Common myeloid progenitor, CD34-positive (primary cell): ENCODE results near the gene CHIT1.

ENCODE experiments used
- CTCF ChIA-PET: fragments of 350-600 bp; sonication (Branson Sonifier 250); formaldehyde crosslinking; loops from one replicate; lab custom pipeline; 2021; ENCODE audit warnings: antibody characterized with exemption; lab: Charles Lee
- POLR2A ChIA-PET: fragments of 350-600 bp; sonication (Branson Sonifier 250); formaldehyde crosslinking; loops from one replicate; lab custom pipeline; 2021; ENCODE audit warnings: antibody characterized with exemption; lab: Charles Lee
- DNase-seq, 3 donors: peaks; one replicate each; pipeline versions ENCODE4 v3.0.0 to v3.0.0-alpha.2; 2013
- H3K27ac ChIP-seq, 2 experiments: 1 replicate in 1 of 2; 2 replicates in 1 of 2; pipeline ENCODE4 v1.7.0; 2013; ENCODE audit warnings: inconsistent platforms in 2 of 2, low read length in 2 of 2, mild to moderate bottlenecking in 2 of 2, low read depth in 1 of 2, moderate library complexity in 1 of 2; ENCODE audit not compliant: severe bottlenecking in 2 of 2, insufficient read depth in 1 of 2, poor library complexity in 1 of 2
- H3K27me3 ChIP-seq, 5 experiments: replicated peaks in 2 of 5; 1 replicate in 3 of 5; 2 replicates in 2 of 5; pipeline versions ENCODE4 v1.6.1 to v1.7.0; 2013; ENCODE audit warnings: low read length in 4 of 5, mild to moderate bottlenecking in 2 of 5, moderate library complexity in 2 of 5, inconsistent platforms in 1 of 5; ENCODE audit not compliant: insufficient read depth in 5 of 5, control insufficient read depth in 4 of 5
- H3K36me3 ChIP-seq, 4 experiments: 1 replicate in 2 of 4; 2 replicates in 2 of 4; pipeline versions ENCODE4 v1.6.1 to v1.7.0; 2013; ENCODE audit warnings: low read length in 3 of 4, control low read depth in 1 of 4, mild to moderate bottlenecking in 1 of 4; ENCODE audit not compliant: control insufficient read depth in 4 of 4, insufficient read depth in 4 of 4
- H3K4me1 ChIP-seq, 4 experiments: 1 replicate in 3 of 4; 2 replicates in 1 of 4; pipeline versions ENCODE4 v1.6.1 to v1.7.1; 2013; ENCODE audit warnings: low read length in 3 of 4, mild to moderate bottlenecking in 3 of 4, control low read depth in 1 of 4, inconsistent platforms in 1 of 4, moderate library complexity in 1 of 4; ENCODE audit not compliant: control insufficient read depth in 4 of 4, insufficient read depth in 4 of 4; ENCODE audit errors: control extremely low read depth in 1 of 4
- H3K4me3 ChIP-seq, 7 experiments: 1 replicate in 4 of 7; 2 replicates in 3 of 7; pipeline versions ENCODE4 v1.5.1 to v1.7.0; 2013; ENCODE audit warnings: mild to moderate bottlenecking in 7 of 7, low read length in 6 of 7, moderate library complexity in 6 of 7, inconsistent platforms in 2 of 7, low read depth in 2 of 7, control low read depth in 1 of 7; ENCODE audit not compliant: insufficient read depth in 4 of 7, control insufficient read depth in 1 of 7; ENCODE audit errors: extremely low read depth in 1 of 7
- H3K9me3 ChIP-seq, 5 experiments: 1 replicate in 4 of 5; 2 replicates in 1 of 5; pipeline versions ENCODE4 v1.6.1 to v1.7.1; 2013; ENCODE audit warnings: low read length in 4 of 5, mild to moderate bottlenecking in 2 of 5, inconsistent platforms in 1 of 5, low read depth in 1 of 5, moderate library complexity in 1 of 5; ENCODE audit not compliant: control insufficient read depth in 4 of 5, insufficient read depth in 2 of 5; ENCODE audit errors: control extremely low read depth in 1 of 5
- WGBS: methylation state at CpG from one replicate; pipeline ENCODE4 v1.1.5; 2013; ENCODE audit not compliant: insufficient coverage; 5-methylcytosine and 5-hydroxymethylcytosine counted together

The CHIT1 gene

DNA sequence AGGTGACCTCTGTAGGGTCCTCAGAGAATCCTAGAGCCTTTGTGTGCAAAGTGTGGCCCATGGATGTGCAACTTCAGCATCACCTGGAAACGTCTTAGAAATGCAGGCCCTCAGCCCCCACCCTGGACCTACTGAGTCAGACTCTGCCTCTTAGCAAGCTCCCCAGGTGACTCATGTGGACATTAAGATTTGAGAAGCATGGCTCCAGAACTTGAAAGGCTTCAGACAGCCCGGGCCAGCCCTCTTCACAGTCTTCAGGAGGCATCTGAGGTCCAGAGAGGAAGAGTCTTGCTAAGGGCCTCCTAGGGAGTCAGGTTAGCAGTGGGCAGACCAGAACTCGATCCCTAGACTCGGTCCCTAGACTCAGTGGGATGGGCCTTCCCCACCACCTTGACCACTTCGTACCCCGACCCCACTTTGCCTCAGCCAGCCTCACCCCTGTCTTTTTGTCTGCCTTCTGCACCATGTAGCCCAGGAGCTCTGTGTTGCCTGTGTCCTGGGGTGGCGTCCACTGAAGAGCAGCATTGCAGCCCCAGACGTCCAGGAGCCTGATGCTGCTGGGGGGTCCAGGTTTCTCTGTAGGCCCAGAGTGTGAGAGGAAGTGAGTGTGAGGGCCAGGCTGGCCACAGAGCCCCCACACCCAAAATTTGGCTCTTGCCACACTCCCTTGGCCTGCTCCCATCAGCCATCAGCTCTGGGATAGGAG, 58.7 kb downstream of the CHIT1 start:
- Histone ChIP-seq H3K9me3 (no peaks in the 10 kb centered on the region), H3K27ac (no peak overlapping the region), H3K36me3 (no peaks in the 10 kb centered on the region), H3K27me3 (peaks cover 0 to 5% (median 0%) of the 10 kb centered on the region in 5 experiments), H3K4me1 (peaks cover 0 to 10% (median 4%) of the 10 kb centered on the region in 4 experiments), H3K4me3 (no peak overlapping the region)
- ChIA-PET CTCF (interaction anchor here (0.9 to 20.7 kb wide), 13 partner anchors 8 to 133 kb away, joined by 3 to 313 read pairs (median 4); partner anchors contain the start of genes ADORA1 and CHI3L1), POLR2A (interaction anchor here (2.2 kb wide), 1 partner anchor 130 kb away, joined by 9 read pairs; no protein-coding TSS in a partner anchor)
- 97% methylated on average over 6 of the region's 8 CpGs for WGBS
- no peak for DNase-seq

DNA sequence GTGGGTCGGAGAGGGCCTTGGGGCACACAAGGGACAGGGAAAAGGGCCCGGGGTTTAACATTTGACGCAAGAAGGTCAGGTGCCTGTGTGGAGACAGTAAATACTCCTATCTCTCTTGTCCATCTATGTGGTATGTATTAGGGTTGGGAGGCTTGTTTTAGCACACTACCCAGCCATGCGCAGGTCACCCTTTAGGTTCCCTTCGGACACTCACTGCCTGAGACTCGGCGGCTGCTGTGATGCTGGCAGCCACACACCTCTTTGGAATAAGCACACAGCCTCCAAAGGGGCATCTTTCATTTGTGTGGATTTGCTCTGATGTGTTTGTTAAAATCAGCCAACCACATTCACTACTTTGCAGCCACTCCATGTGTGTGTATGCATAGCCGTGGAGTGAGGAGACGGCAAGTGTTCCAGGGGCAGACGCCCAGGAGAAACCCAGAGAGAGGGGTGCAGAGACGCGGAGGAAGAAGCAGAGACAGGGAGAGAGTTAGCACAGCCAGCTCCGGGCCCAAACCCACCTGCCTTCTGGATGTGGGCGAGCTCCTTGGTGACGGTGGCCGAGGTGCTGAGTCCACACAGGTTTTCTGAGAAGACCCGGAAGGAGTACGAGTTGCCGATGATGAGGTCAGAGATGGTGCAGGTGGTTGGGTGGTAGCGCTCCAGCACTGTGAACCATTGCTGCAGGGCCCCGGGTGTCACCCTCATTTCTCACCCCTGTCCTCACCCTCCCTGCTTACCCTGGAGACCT, 59.5 kb downstream of the CHIT1 start:
- WGBS, result 93% methylated on average over 17 of the region's 21 CpGs
- Histone ChIP-seq H3K4me1 (peaks cover 0 to 8% (median 0%) of the 10 kb centered on the region in 4 experiments), H3K36me3 (no peaks in the 10 kb centered on the region), H3K4me3 (no peak overlapping the region), H3K9me3 (no peaks in the 10 kb centered on the region), H3K27ac (no peak overlapping the region), H3K27me3 (peaks cover 0 to 5% (median 0%) of the 10 kb centered on the region in 5 experiments)
- CTCF ChIA-PET, result interaction anchor here (0.9 to 20.7 kb wide), 9 partner anchors 7 to 142 kb away, joined by 3 to 313 read pairs (median 5); partner anchors contain the start of genes ADORA1 and CHI3L1
- POLR2A ChIA-PET, result no interaction called here
- DNase-seq, result no peak

DNA sequence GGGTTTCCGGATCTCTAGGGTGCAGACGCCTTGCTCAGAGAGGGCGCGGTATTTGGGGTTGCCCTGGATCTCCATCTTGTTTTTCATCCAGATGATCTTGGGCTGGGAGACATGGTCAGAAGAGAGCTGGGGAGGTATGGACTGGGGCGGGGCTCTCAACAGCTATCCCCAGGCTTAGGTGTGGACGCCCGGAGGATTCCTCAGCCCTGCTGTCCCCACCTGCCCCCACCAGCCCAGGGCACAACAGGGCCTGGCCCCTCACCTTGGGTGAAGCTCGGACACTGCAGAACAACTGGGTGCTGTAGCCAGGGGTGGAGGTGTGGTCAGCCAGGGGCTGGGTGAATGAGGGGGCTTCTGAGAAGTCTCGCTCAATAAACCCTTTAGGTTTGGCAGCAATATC, 60.5 kb downstream of the CHIT1 start:
- CTCF ChIA-PET, result interaction anchor here (0.6 to 20.7 kb wide), 7 partner anchors 15 to 141 kb away, joined by 3 to 313 read pairs (median 3); partner anchors contain the start of gene ADORA1

DNA sequence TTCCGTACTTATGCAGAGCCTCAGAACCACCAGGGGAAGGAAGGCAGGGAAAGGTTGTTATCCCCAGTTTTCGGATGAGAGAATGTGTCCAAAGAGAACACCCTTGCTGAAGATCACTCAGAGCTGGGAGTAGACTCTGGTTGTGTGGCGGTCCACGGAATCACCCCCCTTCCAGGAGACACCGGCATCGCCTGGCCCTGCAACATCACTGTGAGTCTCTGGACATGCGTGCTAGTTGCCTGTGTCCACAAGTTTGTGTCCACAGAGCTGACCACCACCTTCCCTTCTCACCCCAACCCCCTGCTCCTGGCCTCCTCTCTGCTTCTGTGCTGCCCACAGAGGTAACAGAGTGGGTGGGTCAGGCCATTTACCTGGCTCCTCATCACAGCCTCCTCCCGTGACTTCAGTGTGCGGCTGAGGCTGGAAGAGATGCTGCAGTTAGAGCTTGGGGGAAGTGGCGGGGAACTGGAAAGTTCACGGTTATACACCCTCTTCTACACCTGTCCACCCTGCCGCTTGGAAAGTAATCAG, 61.2 kb downstream of the CHIT1 start:
- no peak for DNase-seq
- Histone ChIP-seq H3K27me3 (peaks cover 0 to 5% (median 0%) of the 10 kb centered on the region in 5 experiments), H3K4me3 (no peak overlapping the region), H3K9me3 (no peaks in the 10 kb centered on the region), H3K36me3 (no peaks in the 10 kb centered on the region), H3K4me1 (peaks cover 0 to 8% (median 0%) of the 10 kb centered on the region in 4 experiments), H3K27ac (no peak overlapping the region)
- 97% methylated on average over 12 of the region's 12 CpGs for WGBS
- ChIA-PET POLR2A (no interaction called here), CTCF (interaction anchor here (0.6 to 20.7 kb wide), 7 partner anchors 8 to 140 kb away, joined by 3 to 313 read pairs (median 3); partner anchors contain the start of genes ADORA1 and MYBPH)

More for the DNA sequence above, 60.5 kb downstream of the CHIT1 start:
- Histone ChIP-seq H3K36me3 (no peaks in the 10 kb centered on the region), H3K4me3 (no peak overlapping the region), H3K27ac (no peak overlapping the region), H3K9me3 (no peaks in the 10 kb centered on the region), H3K4me1 (peaks cover 0 to 8% (median 0%) of the 10 kb centered on the region in 4 experiments), H3K27me3 (peaks cover 0 to 5% (median 0%) of the 10 kb centered on the region in 5 experiments)
- 93% methylated on average over 4 of the region's 9 CpGs for WGBS
- POLR2A ChIA-PET, result no interaction called here
- DNase-seq, result no peak

DNA sequence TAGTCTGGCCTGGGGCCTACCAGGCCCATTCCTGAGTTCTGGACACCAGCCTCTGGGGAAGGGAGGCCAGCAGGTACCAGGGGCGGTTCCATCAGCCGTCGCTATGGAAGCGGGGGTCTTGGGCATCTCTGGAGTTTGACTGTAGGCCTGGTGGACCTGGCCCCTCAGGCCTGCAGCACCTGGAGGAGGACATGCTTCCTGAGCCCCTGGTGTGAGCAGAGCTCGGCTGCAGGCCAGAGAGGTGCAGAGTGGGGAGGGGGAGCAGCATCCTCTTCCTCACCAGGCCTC, 61.6 kb downstream of the CHIT1 start:
- Histone ChIP-seq H3K27me3 (peaks cover 0 to 5% (median 0%) of the 10 kb centered on the region in 5 experiments), H3K36me3 (no peaks in the 10 kb centered on the region), H3K4me1 (peaks cover 0 to 8% (median 0%) of the 10 kb centered on the region in 4 experiments), H3K9me3 (no peaks in the 10 kb centered on the region), H3K27ac (no peak overlapping the region), H3K4me3 (no peak overlapping the region)
- 100% methylated on average over 2 of the region's 5 CpGs for WGBS
- ChIA-PET POLR2A (no interaction called here), CTCF (interaction anchor here (0.8 to 20.7 kb wide), 6 partner anchors 8 to 130 kb away, joined by 3 to 313 read pairs (median 3); partner anchors contain the start of genes ADORA1 and MYBPH)
- DNase-seq, result no peak

DNA sequence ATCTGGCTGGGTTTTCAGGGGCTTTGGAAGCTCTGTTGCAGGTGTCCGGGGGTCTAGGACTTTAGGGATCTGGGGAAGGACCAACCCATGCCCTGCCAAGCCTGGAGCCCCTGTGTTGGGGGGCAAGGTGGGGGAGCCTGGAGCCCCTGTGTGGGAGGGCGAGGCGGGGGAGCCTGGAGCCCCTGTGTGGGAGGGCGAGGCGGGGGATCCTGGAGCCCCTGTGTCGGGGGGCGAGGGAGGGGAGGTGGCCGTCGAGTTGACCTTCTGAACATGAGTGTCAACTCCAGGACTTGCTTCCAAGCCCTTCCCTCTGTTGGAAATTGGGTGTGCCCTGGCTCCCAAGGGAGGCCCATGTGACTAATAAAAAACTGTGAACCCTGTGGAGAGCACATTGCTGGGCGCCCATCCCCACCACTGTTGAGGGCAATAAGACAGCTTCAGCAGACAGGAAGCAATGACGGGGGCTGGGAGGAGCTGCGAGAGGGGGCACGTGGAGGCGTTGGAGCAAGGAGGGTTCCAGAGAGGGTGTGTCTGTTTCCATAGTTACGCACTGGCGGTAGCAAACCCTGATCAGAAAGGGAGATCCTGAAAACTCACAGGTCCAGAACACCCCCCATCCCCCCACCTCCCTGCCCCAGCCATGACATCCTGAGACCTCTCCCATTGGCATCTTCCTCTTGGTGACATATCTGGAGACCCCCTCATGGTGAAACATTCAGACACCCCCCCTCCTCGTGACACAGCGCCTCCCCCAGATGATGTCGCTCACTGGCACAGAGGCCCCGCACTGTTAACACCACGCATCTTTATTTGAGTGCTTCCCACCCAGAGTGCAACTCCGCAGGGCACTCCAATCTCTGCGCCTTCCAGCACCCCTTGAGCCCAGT, 62.2 kb downstream of the CHIT1 start:
- Histone ChIP-seq H3K27ac (no peak overlapping the region), H3K4me1 (peaks cover 0 to 8% (median 0%) of the 10 kb centered on the region in 4 experiments), H3K9me3 (no peaks in the 10 kb centered on the region), H3K36me3 (no peaks in the 10 kb centered on the region), H3K27me3 (peaks cover 0 to 5% (median 0%) of the 10 kb centered on the region in 5 experiments), H3K4me3 (no peak overlapping the region)
- POLR2A ChIA-PET, result no interaction called here
- DNase-seq, result peak; percentile 22 to 61 (median 56)
- CTCF ChIA-PET, result interaction anchor here (0.8 to 20.7 kb wide), 10 partner anchors 8 to 129 kb away, joined by 3 to 313 read pairs (median 6); partner anchors contain the start of genes ADORA1 and MYBPH
- 92% methylated on average over 20 of the region's 23 CpGs for WGBS
